OCI-LY3 (cell line): Measurements from ENCODE around the gene JAG2.

Experiments
- EZH2phosphoT487 ChIP-seq: fragments of 200-600 bp; shearing (Covaris generic); IDR thresholded peaks from 2 replicates; pipeline ENCODE4 v1.6.1; 2018; ENCODE audit warnings: antibody characterized with exemption, mixed run types, low read depth
- TF ChIP-seq, protein P1 (sequence below): fragments of 200-600, 300-600 bp; sonication (generic); IDR thresholded peaks from 2 replicates; pipeline ENCODE4 v1.5.1; 2014; ENCODE audit warnings: antibody characterized with exemption, low read length, low read depth

DNA sequence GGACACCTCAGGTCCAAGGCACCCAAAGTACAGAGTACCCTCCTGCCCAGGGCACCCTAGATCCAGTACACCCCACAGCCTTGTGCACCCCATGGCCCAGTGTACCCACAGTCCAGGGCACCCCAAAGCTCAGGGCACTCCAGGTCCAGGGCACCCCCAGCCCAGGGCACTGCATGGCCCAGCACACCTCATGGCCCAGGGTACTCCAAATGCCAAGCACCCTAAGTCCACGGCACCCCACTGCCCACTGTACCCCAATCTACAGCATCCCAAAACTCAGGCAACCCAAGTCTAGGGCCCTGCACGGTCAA is 6.0 kb downstream of the JAG2 start:
- TF ChIP-seq, protein P1, sequence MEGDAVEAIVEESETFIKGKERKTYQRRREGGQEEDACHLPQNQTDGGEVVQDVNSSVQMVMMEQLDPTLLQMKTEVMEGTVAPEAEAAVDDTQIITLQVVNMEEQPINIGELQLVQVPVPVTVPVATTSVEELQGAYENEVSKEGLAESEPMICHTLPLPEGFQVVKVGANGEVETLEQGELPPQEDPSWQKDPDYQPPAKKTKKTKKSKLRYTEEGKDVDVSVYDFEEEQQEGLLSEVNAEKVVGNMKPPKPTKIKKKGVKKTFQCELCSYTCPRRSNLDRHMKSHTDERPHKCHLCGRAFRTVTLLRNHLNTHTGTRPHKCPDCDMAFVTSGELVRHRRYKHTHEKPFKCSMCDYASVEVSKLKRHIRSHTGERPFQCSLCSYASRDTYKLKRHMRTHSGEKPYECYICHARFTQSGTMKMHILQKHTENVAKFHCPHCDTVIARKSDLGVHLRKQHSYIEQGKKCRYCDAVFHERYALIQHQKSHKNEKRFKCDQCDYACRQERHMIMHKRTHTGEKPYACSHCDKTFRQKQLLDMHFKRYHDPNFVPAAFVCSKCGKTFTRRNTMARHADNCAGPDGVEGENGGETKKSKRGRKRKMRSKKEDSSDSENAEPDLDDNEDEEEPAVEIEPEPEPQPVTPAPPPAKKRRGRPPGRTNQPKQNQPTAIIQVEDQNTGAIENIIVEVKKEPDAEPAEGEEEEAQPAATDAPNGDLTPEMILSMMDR = no peak
- TF ChIP-seq EZH2phosphoT487 = no peak
